Panc1 (cell line): ENCODE measurements around the gene TPCN1. TPM values are rescaled to one million over a fixed set of nuclear protein-coding genes. Genes with fewer than 3 reads are reported as not detected.

Source experiments
- ATAC-seq: fragments of 200-7000 bp; cut with Tn5 transposase; 2 replicates; pipeline ENCODE4 v1.9.1; 2020; ENCODE audit warnings: mild to moderate bottlenecking, moderate library complexity
- BruUV-seq: library from RNA; stranded (reverse); fragments of 400-500 nt; replicated peaks from 2 replicates; lab custom pipeline; 2021; lab: Mats Ljungman, UMichigan
- CTCF ChIA-PET: fragments of 300-600 bp; sonication (Branson Sonifier 250); formaldehyde crosslinking; loops from one replicate; lab custom pipeline; 2022; ENCODE audit warnings: antibody characterized with exemption; lab: Charles Lee
- POLR2A ChIA-PET: fragments of 300-600 bp; sonication (Branson Sonifier 250); formaldehyde crosslinking; loops from one replicate; lab custom pipeline; 2022; ENCODE audit warnings: antibody characterized with exemption; lab: Charles Lee
- DNase-seq: peaks from one replicate; pipeline ENCODE4 v3.0.0-alpha.2; 2010; ENCODE audit warnings: low read depth, low spot score
- H3K27ac ChIP-seq: 2 replicates; pipeline ENCODE4 v1.5.1; 2011; ENCODE audit warnings: mild to moderate bottlenecking, low read length, inconsistent platforms
- H3K27me3 ChIP-seq: fragments of 200-500 bp; sonication (Bioruptor generic); 2 replicates; pipeline ENCODE4 v1.6.0; 2014; ENCODE audit warnings: low read length, inconsistent platforms; ENCODE audit not compliant: control insufficient read depth, insufficient read depth
- H3K36me3 ChIP-seq: fragments of 200-500 bp; sonication (Bioruptor generic); 2 replicates; pipeline ENCODE4 v1.5.1; 2014; ENCODE audit warnings: inconsistent platforms, mild to moderate bottlenecking, low read length, moderate library complexity; ENCODE audit not compliant: control insufficient read depth, insufficient read depth
- H3K4me1 ChIP-seq: 2 replicates; pipeline ENCODE4 v1.5.1; 2011; ENCODE audit warnings: inconsistent platforms, mild to moderate bottlenecking, low read length, moderate library complexity; ENCODE audit not compliant: control insufficient read depth, insufficient read depth
- H3K4me3 ChIP-seq, 2 experiments: 2 replicates each; pipeline ENCODE4 v1.5.1; 2011 to 2012; ENCODE audit warnings: low read depth in 2 of 2, low read length in 2 of 2, mild to moderate bottlenecking in 2 of 2, inconsistent platforms in 1 of 2, moderate library complexity in 1 of 2
- H3K9me3 ChIP-seq: fragments of 200-500 bp; sonication (Bioruptor generic); 2 replicates; pipeline ENCODE4 v1.5.1; 2014; ENCODE audit warnings: low read depth, mild to moderate bottlenecking, inconsistent platforms, low read length, moderate library complexity; ENCODE audit not compliant: control insufficient read depth, insufficient read depth
- CTCF ChIP-seq: fragments of 450-650 bp; IDR thresholded peaks from 2 replicates; pipeline ENCODE4 v1.5.1; 2017; ENCODE audit warnings: mild to moderate bottlenecking
- POLR2AphosphoS5 ChIP-seq: IDR thresholded peaks from 2 replicates; pipeline ENCODE4 v1.6.1; 2012; ENCODE audit warnings: mild to moderate bottlenecking, low read depth, low read length, moderate library complexity
- REST ChIP-seq, 2 experiments: IDR thresholded peaks; 2 replicates each; pipeline ENCODE4 v1.6.1; 2011 to 2012; ENCODE audit warnings: low read depth in 2 of 2, control low read depth in 1 of 2, low read length in 1 of 2, mild to moderate bottlenecking in 1 of 2, moderate library complexity in 1 of 2; ENCODE audit not compliant: insufficient read depth in 1 of 2
- SIN3A ChIP-seq: IDR thresholded peaks from 2 replicates; pipeline ENCODE4 v1.6.1; 2012; ENCODE audit warnings: low read depth, mild to moderate bottlenecking, low read length, moderate library complexity, borderline replicate concordance; ENCODE audit not compliant: insufficient read depth
- TCF7L2 ChIP-seq: IDR thresholded peaks from 2 replicates; pipeline ENCODE4 v1.6.1; 2011; ENCODE audit warnings: mild to moderate bottlenecking, low read depth, low read length, inconsistent platforms
- in situ Hi-C: cut with HindIII; loops from 2 replicates; pipeline ENCODE4 v1.10.0; 2016; ENCODE audit warnings: low sequenced_read_pairs, low pct_unique_long_range_greater_than_20kb
- intact Hi-C: fragments of 100-400 bp; cut with micrococcal nuclease; formaldehyde crosslinking; loops from one replicate; pipeline ENCODE4 v1.10.0; 2022; ENCODE audit not compliant: unreplicated experiment
- total RNA-seq: library from RNA; stranded (reverse); gene quantifications from one replicate; pipeline ENCODE4 v1.2.1, GENCODE V29; 2021; ENCODE audit not compliant: unreplicated experiment

The TPCN1 gene
- total RNA-seq, 1 experiment from 2014 or later = 75.2 TPM

GRCh38 chr12:113196582-113196981 is 24.7 kb upstream of the TPCN1 start:
- CTCF ChIA-PET = interaction anchor here (0.7 kb wide), 1 partner anchor 26 kb away, joined by 5 read pairs; no protein-coding TSS in a partner anchor

GRCh38 chr12:113196990-113197389 is 24.3 kb upstream of the TPCN1 start:
- ATAC-seq (peak; percentile 81), DNase-seq (peak; percentile 67)
- no TSS peak for BruUV-seq
- Histone ChIP-seq H3K4me3 (no peak overlapping the region), H3K9me3 (no peaks in the 10 kb centered on the region), H3K4me1 (peaks cover 36% of the 10 kb centered on the region), H3K36me3 (no peaks in the 10 kb centered on the region), H3K27me3 (no peaks in the 10 kb centered on the region), H3K27ac (peak overlapping the region; percentile 40)
- intact Hi-C loops = no loop called here
- TF ChIP-seq TCF7L2 = no peak
- TF ChIP-seq CTCF = peak; percentile 91
- TF ChIP-seq POLR2AphosphoS5 = 0 out of 2 replicates have a peak, but pooled peaks have one; percentile 54
- no peak for TF ChIP-seq SIN3A
- no peak for TF ChIP-seq REST (IDR thresholded peaks at IDR 0.05; ENCODE audit: insufficient read depth in 1 of 2, low read depth in 2 of 2, low read length in 1 of 2)
- CTCF ChIA-PET = interaction anchor here (0.6 kb wide), 4 partner anchors 43 to 226 kb away, joined by 3 to 11 read pairs (median 6); no protein-coding TSS in a partner anchor
- POLR2A ChIA-PET = interaction anchor here (0.5 to 0.7 kb wide), 4 partner anchors 15 to 65 kb away, joined by 4 to 20 read pairs (median 5); no protein-coding TSS in a partner anchor
- in situ Hi-C loops = no loop called here

More at GRCh38 chr12:113196582-113196981, 24.7 kb upstream of the TPCN1 start:
- TF ChIP-seq POLR2AphosphoS5 (no peak), REST (IDR thresholded peaks at IDR 0.05; ENCODE audit: insufficient read depth in 1 of 2, low read depth in 2 of 2, low read length in 1 of 2) (no peak), SIN3A (no peak), CTCF (no peak)
- Histone ChIP-seq H3K9me3 (no peaks in the 10 kb centered on the region), H3K4me3 (no peak overlapping the region), H3K27me3 (no peaks in the 10 kb centered on the region), H3K36me3 (no peaks in the 10 kb centered on the region), H3K27ac (peak overlapping the region; percentile 40), H3K4me1 (peaks cover 40% of the 10 kb centered on the region)
- in situ Hi-C loops (no loop called here), intact Hi-C loops (no loop called here)
- DNase-seq (no peak), ATAC-seq (peak; percentile 10; the same call in 1 of the 2 replicates)
- BruUV-seq = no TSS peak
- POLR2A ChIA-PET = interaction anchor here (0.7 kb wide), 1 partner anchor 65 kb away, joined by 20 read pairs; no protein-coding TSS in a partner anchor
